H7 (cell line): Measurements from ENCODE around the gene HIVEP3. TPM values are rescaled to one million over a fixed set of nuclear protein-coding genes. Genes with fewer than 3 reads are reported as not detected.
A peak's percentile ranks its signal among the peaks of the same experiment; 100 is the strongest.

Experiments used
- DNase-seq: peaks from one replicate; pipeline ENCODE4 v3.0.0; 2012
- H3K27me3 ChIP-seq: 2 replicates; pipeline ENCODE4 v1.6.0; 2011; ENCODE audit warnings: mild to moderate bottlenecking, low read length; ENCODE audit not compliant: control insufficient read depth, insufficient read depth
- H3K36me3 ChIP-seq: replicated peaks from 2 replicates; pipeline ENCODE4 v1.5.1; 2011; ENCODE audit warnings: low read length; ENCODE audit not compliant: control insufficient read depth, insufficient read depth
- H3K4me3 ChIP-seq: 2 replicates; pipeline ENCODE4 v1.5.1; 2011; ENCODE audit warnings: low read depth, mild to moderate bottlenecking, control low read depth, low read length, moderate library complexity; ENCODE audit not compliant: insufficient read depth
- total RNA-seq: library from RNA; depleted of rRNA; stranded (reverse); fragments of >200 nt; shearing (Covaris generic); gene quantifications from 2 replicates; pipeline ENCODE4 v1.2.3, GENCODE V29; 2014

Gene HIVEP3
- total RNA-seq, 1 experiment from 2014 or later = 1.8 TPM

DNA sequence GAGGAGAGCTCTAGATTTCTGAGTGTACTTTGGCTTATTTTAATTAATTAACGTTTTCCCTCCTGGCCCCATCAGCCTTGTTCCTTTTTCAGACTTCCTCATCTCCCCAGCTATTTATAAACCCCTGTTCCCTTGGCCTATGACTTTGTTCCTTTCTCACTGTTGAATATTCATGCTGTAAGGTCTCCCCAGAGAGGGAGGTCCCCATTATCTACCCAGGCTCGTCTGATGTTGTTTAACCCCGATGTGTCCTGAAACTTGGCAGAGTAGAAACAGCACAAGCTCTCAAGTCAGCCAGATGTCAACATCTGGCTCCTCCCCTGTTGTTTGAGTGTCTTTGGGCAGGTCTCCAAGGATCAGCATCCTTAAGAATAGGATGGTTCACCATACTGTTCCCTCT is 153.6 kb downstream of the HIVEP3 start:
- H3K4me3 ChIP-seq = no peak overlapping the region
- no peaks in the 10 kb centered on the region; the same call in 1 of the 2 replicates for H3K27me3 ChIP-seq
- no peaks in the 10 kb centered on the region for H3K36me3 ChIP-seq
- DNase-seq = no peak

- no peaks in the 10 kb centered on the region; the same call in 1 of the 2 replicates for H3K27me3 ChIP-seq
- H3K4me3 ChIP-seq = no peak overlapping the region
- no peaks in the 10 kb centered on the region for H3K36me3 ChIP-seq
- DNase-seq = no peak
These were observed 154.1 kb downstream of the HIVEP3 start for GRCh38 chr1:41764656-41765055.

DNA sequence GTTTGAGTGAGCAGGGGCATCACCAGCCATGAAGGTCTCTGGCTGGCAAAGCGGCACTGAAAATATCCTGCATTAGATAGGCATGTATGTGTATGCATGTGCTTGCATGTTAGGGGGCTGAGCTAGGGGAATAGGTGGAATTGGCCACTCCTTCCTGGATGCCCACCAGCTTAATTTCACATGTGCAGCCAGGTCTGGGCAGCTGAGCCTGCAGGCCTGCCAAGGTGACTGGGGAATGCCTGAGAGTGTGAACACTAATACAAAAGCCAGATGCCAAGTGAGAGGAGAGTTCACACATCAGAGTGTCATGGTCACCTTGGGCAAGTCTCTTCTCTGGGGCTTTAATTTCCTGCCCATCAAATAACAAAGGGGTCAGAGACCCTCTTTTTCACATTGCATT is 155.9 kb downstream of the HIVEP3 start:
- H3K27me3 ChIP-seq = no peaks in the 10 kb centered on the region; the same call in 1 of the 2 replicates
- H3K36me3 ChIP-seq = no peaks in the 10 kb centered on the region
- DNase-seq = no peak
- H3K4me3 ChIP-seq = no peak overlapping the region

DNA sequence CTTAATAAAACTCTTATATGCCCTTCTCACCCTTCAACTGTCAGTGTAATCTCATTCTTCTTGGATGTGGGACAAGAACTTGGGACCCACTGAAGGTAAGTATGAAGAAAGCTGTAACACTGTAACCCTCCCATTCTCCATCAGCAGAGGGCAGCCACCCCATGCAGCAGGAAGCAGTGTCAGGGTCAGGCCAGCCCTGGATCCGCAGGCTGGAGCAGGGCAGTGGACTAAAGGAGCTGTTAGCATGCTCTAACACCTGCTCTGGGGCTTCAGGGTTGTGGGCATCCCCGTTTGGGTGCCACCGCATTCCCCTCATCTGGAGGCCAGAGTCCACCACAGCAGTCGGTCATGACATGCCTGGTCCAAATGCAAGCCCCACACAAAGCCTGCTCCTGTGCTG is 156.5 kb downstream of the HIVEP3 start:
- Histone ChIP-seq H3K36me3 (no peaks in the 10 kb centered on the region), H3K4me3 (no peak overlapping the region), H3K27me3 (no peaks in the 10 kb centered on the region; the same call in 1 of the 2 replicates)
- peak; percentile 50 for DNase-seq

GRCh38 chr1:41758904-41759548 is 159.7 kb downstream of the HIVEP3 start:
- Histone ChIP-seq H3K36me3 (no peaks in the 10 kb centered on the region), H3K27me3 (no peaks in the 10 kb centered on the region), H3K4me3 (no peak overlapping the region)
- DNase-seq = no peak

- no peak for DNase-seq
- Histone ChIP-seq H3K4me3 (no peak overlapping the region), H3K27me3 (no peaks in the 10 kb centered on the region), H3K36me3 (no peaks in the 10 kb centered on the region)
These were observed 160.2 kb downstream of the HIVEP3 start for GRCh38 chr1:41758500-41758899.

DNA sequence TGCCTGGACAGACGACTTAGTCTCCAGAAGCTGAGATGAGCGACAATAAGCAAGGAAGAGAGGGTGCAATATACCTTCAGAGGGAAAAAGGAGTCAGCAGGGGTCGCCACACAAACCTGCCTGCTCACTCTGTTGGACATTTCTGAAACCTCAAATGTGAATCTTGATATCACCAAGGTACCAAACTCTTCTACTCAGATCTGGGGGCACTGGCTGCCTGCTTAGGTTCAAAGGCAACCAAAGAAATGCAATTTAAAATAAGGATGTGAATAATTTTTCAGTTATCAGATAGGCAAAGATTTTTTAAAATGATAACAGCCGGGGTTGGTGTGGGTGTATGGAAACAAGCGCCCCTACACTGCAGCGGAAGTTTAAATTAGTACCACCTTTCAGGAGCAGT is 164.2 kb downstream of the HIVEP3 start:
- Histone ChIP-seq H3K27me3 (no peaks in the 10 kb centered on the region), H3K36me3 (no peaks in the 10 kb centered on the region), H3K4me3 (no peak overlapping the region)
- DNase-seq = no peak

DNA sequence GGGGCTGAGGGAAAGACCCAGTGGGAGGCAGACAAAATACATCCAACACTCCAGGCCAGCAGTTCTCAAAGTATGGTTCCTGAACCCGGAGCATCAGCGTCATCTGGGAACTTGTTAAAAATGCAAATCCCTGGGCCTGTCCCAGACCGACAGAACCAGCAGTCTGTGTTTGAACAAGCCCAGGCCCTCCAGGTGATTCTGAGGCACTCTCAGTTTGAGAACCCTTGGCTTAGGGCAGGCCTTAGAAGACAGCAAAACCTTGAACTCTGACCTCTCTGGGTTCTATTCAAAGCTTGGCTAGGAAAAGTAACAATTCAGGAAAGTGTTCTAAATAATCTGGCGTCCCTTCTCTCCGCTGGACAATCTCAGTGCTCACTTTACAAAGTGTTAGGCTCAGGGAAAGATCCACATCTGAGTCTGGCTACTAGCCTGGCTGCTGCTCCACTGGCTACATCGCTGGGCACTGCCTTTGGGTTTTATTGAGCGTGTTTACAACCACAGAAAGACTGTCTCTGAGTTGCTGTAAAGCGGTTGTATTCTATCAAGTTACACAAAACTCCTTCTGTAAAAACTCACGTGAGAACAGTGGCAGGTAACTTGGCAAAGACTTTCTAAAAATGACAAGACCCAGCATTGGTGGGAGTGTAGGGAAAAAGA is 166.1 kb downstream of the HIVEP3 start:
- no peak for DNase-seq
- H3K27me3 ChIP-seq = no peaks in the 10 kb centered on the region
- no peaks in the 10 kb centered on the region for H3K36me3 ChIP-seq
- no peak overlapping the region for H3K4me3 ChIP-seq

DNA sequence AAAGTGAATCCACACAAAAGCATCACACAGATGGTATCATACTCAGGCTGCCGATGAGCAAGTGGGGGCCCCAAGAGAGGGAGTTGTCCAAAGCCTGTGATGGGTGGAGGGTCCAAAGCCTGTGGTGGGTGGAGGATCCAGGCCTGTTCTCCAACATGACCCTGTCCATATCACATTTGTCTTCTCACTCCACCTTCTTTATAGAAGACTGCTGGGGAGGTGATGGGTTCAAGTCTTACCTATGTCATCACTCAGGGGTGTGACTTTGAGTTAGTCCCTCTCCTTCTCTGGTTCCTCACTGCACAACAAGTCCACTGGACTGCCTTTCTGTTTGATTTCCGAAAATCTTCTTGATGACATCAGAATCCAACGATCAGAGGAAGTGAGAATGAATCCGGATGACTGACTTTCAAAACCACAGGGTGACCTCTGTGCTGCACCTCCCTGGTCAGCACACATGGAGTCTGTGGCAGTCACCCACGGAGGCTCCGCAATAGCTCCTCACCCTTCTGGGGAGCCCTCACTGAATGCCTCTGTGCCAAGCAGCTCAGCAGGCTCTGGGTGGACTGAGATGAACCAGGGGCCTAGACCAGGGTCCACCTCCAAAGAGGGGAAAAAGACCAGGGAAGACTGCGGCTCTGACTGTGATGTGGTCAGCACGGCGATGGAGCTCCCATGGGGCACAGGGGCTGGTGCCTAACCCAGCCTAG is 166.8 kb downstream of the HIVEP3 start:
- no peak for DNase-seq
- H3K27me3 ChIP-seq = no peaks in the 10 kb centered on the region
- no peaks in the 10 kb centered on the region for H3K36me3 ChIP-seq
- no peak overlapping the region for H3K4me3 ChIP-seq

DNA sequence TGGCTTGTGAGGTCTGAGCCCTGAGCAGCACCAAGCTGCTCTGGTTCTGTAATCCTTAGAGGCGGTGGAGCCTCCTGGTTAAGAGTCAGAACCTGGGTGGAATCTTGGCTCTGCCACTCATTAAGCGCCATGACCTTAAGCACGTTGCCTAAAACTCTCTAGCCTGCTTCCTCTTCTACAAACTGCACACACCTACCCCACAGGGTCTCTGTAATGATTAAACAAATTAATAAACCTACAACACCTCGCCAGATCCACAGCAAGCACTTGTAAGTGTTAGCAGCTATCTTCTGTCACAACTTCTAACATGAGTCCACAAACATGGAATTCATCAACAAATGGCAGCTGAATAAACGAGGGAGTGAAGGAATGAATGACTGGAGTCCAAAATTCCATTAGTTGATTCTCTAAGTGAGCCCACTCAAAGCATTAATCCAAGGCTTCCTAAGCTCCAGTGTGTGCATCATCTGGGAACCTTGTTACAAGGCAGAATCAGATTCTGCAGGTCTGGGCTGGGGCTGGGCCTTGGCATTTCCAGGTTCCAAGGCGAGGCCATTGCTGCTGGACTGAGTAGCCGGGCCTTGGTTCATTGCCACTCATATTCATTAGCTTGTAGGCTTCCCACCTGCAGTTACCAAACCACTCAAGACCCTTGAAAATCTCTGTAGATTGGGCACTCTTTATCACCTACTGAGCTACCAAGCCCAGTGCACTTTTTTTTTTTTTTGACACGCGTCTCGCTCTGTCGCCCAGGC is 168.6 kb downstream of the HIVEP3 start:
- DNase-seq = no peak
- Histone ChIP-seq H3K4me3 (no peak overlapping the region), H3K27me3 (no peaks in the 10 kb centered on the region), H3K36me3 (no peaks in the 10 kb centered on the region)

DNA sequence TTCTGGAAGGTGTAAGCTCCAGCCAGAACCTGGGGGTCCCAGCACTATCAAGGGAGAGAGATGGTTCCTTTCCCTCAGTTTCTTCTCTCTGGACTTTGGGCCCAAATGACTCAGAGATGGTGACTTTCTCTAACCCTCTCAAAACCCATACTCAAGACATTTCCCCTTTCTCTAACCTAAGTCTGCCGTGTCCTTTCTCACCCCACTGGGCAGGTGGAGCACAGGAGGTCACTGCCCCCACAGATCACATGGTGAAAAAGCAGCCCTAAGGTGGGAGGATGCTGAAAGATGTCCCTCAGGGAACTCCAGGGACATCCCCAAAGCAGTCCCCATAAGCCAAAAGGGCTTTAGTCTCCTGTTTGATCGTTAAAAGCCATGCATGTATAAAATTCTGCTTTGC is 173.7 kb downstream of the HIVEP3 start:
- H3K4me3 ChIP-seq = no peak overlapping the region
- no peaks in the 10 kb centered on the region for H3K27me3 ChIP-seq
- no peak for DNase-seq
- H3K36me3 ChIP-seq = no peaks in the 10 kb centered on the region

DNA sequence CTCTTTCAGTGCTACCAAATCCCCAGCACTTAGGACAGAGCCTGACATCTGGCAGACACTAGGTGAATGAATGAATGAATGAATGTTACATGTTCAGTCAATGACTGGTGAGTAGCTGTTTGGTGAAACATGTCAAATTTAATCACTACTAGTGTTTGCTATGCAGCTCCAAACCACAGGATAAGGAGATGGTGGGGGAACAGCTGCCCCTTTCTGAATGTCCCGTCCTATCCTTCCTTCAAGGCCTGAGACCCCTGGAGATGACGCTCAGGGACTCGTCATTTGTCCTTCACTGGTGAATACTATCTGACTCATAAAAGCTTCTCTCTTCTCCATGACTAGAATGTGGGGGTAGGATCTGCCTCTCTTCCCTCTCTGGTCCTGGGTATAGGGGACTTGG is 175.4 kb downstream of the HIVEP3 start:
- DNase-seq = no peak
- Histone ChIP-seq H3K36me3 (no peaks in the 10 kb centered on the region), H3K4me3 (no peak overlapping the region)

GRCh38 chr1:41742219-41742618 is 176.5 kb downstream of the HIVEP3 start:
- no peak for DNase-seq
- Histone ChIP-seq H3K27me3 (no peaks in the 10 kb centered on the region), H3K36me3 (no peaks in the 10 kb centered on the region), H3K4me3 (no peak overlapping the region)

More for the DNA sequence above, 175.4 kb downstream of the HIVEP3 start:
- H3K27me3 ChIP-seq = no peaks in the 10 kb centered on the region

- no peaks in the 10 kb centered on the region for H3K36me3 ChIP-seq
- H3K4me3 ChIP-seq = no peak overlapping the region
- DNase-seq = no peak
- no peaks in the 10 kb centered on the region for H3K27me3 ChIP-seq
These were observed 177.5 kb downstream of the HIVEP3 start for GRCh38 chr1:41741244-41741643.
